CD4-positive, alpha-beta T cell (primary cell): ENCODE measurements around the gene TMEM132E. TPM values are rescaled to one million over a fixed set of nuclear protein-coding genes. Genes with fewer than 3 reads are reported as not detected.

Experiments
- ATAC-seq: fragments of 200-7000 bp; cut with Tn5 transposase; one replicate; pipeline ENCODE4 v1.10.0; 2022; ENCODE audit warnings: mild to moderate bottlenecking; ENCODE audit not compliant: poor library complexity
- CTCF ChIA-PET: fragments of 350-600 bp; sonication (Branson Sonifier 250); formaldehyde crosslinking; loops from one replicate; lab custom pipeline; 2021; ENCODE audit warnings: antibody characterized with exemption, inconsistent platforms; lab: Charles Lee
- POLR2A ChIA-PET: fragments of 350-600 bp; sonication (Branson Sonifier 250); formaldehyde crosslinking; loops from one replicate; lab custom pipeline; 2021; ENCODE audit warnings: antibody characterized with exemption, inconsistent platforms; lab: Charles Lee
- DNase-seq, 14 experiments: peaks; one replicate each; pipeline ENCODE4 v3.0.0-alpha.2; 2013 to 2020; ENCODE audit warnings: mixed read lengths in 2 of 14
- H3K27ac ChIP-seq, 2 donors: one replicate each; pipeline versions ENCODE4 v1.5.1 to v1.7.0; 2013; ENCODE audit warnings: low read length in 2 of 2, low read depth in 1 of 2, mild to moderate bottlenecking in 1 of 2
- H3K27me3 ChIP-seq, 2 experiments: 1 replicate in 1 of 2; 2 replicates in 1 of 2; pipeline versions ENCODE4 v1.6.1 to v1.7.0; 2013; ENCODE audit warnings: low read length in 2 of 2, control low read depth in 1 of 2, mild to moderate bottlenecking in 1 of 2, moderate library complexity in 1 of 2; ENCODE audit not compliant: insufficient read depth in 2 of 2, control insufficient read depth in 1 of 2
- H3K36me3 ChIP-seq: one replicate; pipeline ENCODE4 v1.6.1; 2013; ENCODE audit warnings: low read length, control low read depth; ENCODE audit not compliant: insufficient read depth
- H3K4me1 ChIP-seq: one replicate; pipeline ENCODE4 v1.6.1; 2013; ENCODE audit warnings: low read length, control low read depth; ENCODE audit not compliant: insufficient read depth
- H3K4me3 ChIP-seq: one replicate; pipeline ENCODE4 v1.5.1; 2013; ENCODE audit warnings: mild to moderate bottlenecking, low read length, moderate library complexity
- H3K9me3 ChIP-seq, 2 experiments: 1 replicate in 1 of 2; 2 replicates in 1 of 2; pipeline versions ENCODE4 v1.6.1 to v1.7.0; 2013; ENCODE audit warnings: low read length in 2 of 2, mild to moderate bottlenecking in 2 of 2, control low read depth in 1 of 2, moderate library complexity in 1 of 2; ENCODE audit not compliant: control insufficient read depth in 1 of 2, insufficient read depth in 1 of 2
- H3K27ac Mint-ChIP-seq: one replicate; pipeline ENCODE4 v1.8.0; 2020; ENCODE audit warnings: mixed read lengths
- H3K27me3 Mint-ChIP-seq: one replicate; pipeline ENCODE4 v1.8.0; 2021; ENCODE audit warnings: mixed read lengths
- H3K36me3 Mint-ChIP-seq: one replicate; pipeline ENCODE4 v1.8.0; 2021; ENCODE audit warnings: low read depth, mixed read lengths
- H3K4me1 Mint-ChIP-seq: one replicate; pipeline ENCODE4 v1.8.0; 2021; ENCODE audit warnings: low read depth, mixed read lengths
- H3K4me3 Mint-ChIP-seq: one replicate; pipeline ENCODE4 v1.8.0; 2020; ENCODE audit warnings: mild to moderate bottlenecking, mixed read lengths
- H3K9me3 Mint-ChIP-seq: one replicate; pipeline ENCODE4 v1.8.0; 2020; ENCODE audit warnings: mixed read lengths
- CTCF ChIP-seq: fragments of 200-600 bp; IDR thresholded peaks from one replicate; pipeline ENCODE4 v1.8.0; 2022; ENCODE audit warnings: antibody characterized with exemption, mild to moderate bottlenecking
- intact Hi-C, 2 experiments: fragments of 100-400 bp; cut with DNase I in 1 of 2; cut with micrococcal nuclease in 1 of 2; formaldehyde crosslinking; loops; one replicate each; pipeline versions ENCODE4 v1.15.1 to v1.9.0; 2023 to 2025; cut with DNase I, micrococcal nuclease
- total RNA-seq, 174 experiments: library from RNA in 2 of 174; stranded (reverse) in 2 of 174; gene quantifications; one replicate each; pipeline ENCODE4 v1.2.3 and lab custom pipeline; 2021 to 2026

TMEM132E gene
- total RNA-seq, 2 experiments from 2014 or later = 0.05 TPM; not detected in 1

GRCh38 chr17:34623856-34624766 is 44.7 kb downstream of the TMEM132E start:
- intact Hi-C loops = no loop called here
- H3K4me3 ChIP-seq = no peak overlapping the region
- ChIA-PET POLR2A (interaction anchor here (0.6 kb wide), 1 partner anchor 414 kb away, joined by 3 read pairs; no protein-coding TSS in a partner anchor), CTCF (no interaction called here)
- no peak overlapping the region for H3K27ac ChIP-seq
- ATAC-seq = no peak
- TF ChIP-seq CTCF = no peak
- H3K4me1 ChIP-seq = peaks cover 2% of the 10 kb centered on the region
- no peaks in the 10 kb centered on the region for H3K9me3 ChIP-seq
- Mint-ChIP-seq H3K4me1 (peaks cover 7% of the 10 kb centered on the region), H3K36me3 (no peaks in the 10 kb centered on the region), H3K27me3 (peaks cover 82% of the 10 kb centered on the region), H3K9me3 (no peaks in the 10 kb centered on the region), H3K27ac (no peak overlapping the region), H3K4me3 (no peak overlapping the region)
- H3K36me3 ChIP-seq = no peaks in the 10 kb centered on the region
- DNase-seq = no peak
- H3K27me3 ChIP-seq = peaks cover 35 to 63% of the 10 kb centered on the region in 2 experiments

GRCh38 chr17:34624767-34625383 is 45.5 kb downstream of the TMEM132E start:
- intact Hi-C loops = no loop called here
- peaks cover 7% of the 10 kb centered on the region for H3K4me1 Mint-ChIP-seq
- peaks cover 80% of the 10 kb centered on the region for H3K27me3 Mint-ChIP-seq
- H3K27ac Mint-ChIP-seq = no peak overlapping the region
- Histone ChIP-seq H3K36me3 (no peaks in the 10 kb centered on the region), H3K4me1 (peaks cover 2% of the 10 kb centered on the region), H3K27me3 (peaks cover 36 to 65% of the 10 kb centered on the region in 2 experiments), H3K27ac (no peak overlapping the region), H3K9me3 (no peaks in the 10 kb centered on the region), H3K4me3 (no peak overlapping the region)
- ChIA-PET CTCF (no interaction called here), POLR2A (no interaction called here)
- TF ChIP-seq CTCF = no peak
- ATAC-seq (no peak), DNase-seq (no peak)
- H3K9me3 Mint-ChIP-seq = no peaks in the 10 kb centered on the region
- H3K4me3 Mint-ChIP-seq = no peak overlapping the region
- H3K36me3 Mint-ChIP-seq = no peaks in the 10 kb centered on the region

GRCh38 chr17:34626121-34626681 is 46.8 kb downstream of the TMEM132E start:
- H3K27me3 Mint-ChIP-seq = peaks cover 78% of the 10 kb centered on the region
- DNase-seq (peak in 1 of 14 experiments; percentile 4), ATAC-seq (no peak)
- Histone ChIP-seq H3K27ac (no peak overlapping the region), H3K9me3 (no peaks in the 10 kb centered on the region), H3K36me3 (no peaks in the 10 kb centered on the region), H3K27me3 (peaks cover 37 to 69% of the 10 kb centered on the region in 2 experiments), H3K4me1 (peaks cover 2% of the 10 kb centered on the region), H3K4me3 (no peak overlapping the region)
- H3K4me3 Mint-ChIP-seq = no peak overlapping the region
- ChIA-PET CTCF (no interaction called here), POLR2A (no interaction called here)
- H3K36me3 Mint-ChIP-seq = no peaks in the 10 kb centered on the region
- intact Hi-C loops = no loop called here
- no peak overlapping the region for H3K27ac Mint-ChIP-seq
- no peaks in the 10 kb centered on the region for H3K9me3 Mint-ChIP-seq
- no peak for TF ChIP-seq CTCF
- peaks cover 7% of the 10 kb centered on the region for H3K4me1 Mint-ChIP-seq
